GM12892 (cell line): Measurements from ENCODE around the gene LY6G6C.
"Not testable (repeated sequence)": the region's sequence is repeated elsewhere in the genome, so short reads cannot be mapped to it uniquely, and the experiment has no call there.

Source experiments
- DNase-seq: peaks from one replicate; pipeline ENCODE4 v3.0.0; 2011; ENCODE audit not compliant: insufficient read length
- FAIRE-seq: peaks from 2 replicates; lab custom pipeline; 2011; peaks lifted over from hg19 to GRCh38; lab: Jason Lieb, UNC
- POLR2A ChIP-seq: IDR thresholded peaks from 2 replicates; pipeline ENCODE4 v1.6.1; 2011; ENCODE audit warnings: low read depth, low read length, control low read depth
- POLR2AphosphoS5 ChIP-seq: IDR thresholded peaks from 2 replicates; pipeline ENCODE4 v1.6.1; 2011; ENCODE audit warnings: low read depth, low read length, control low read depth
- TAF1 ChIP-seq: IDR thresholded peaks from 2 replicates; pipeline ENCODE4 v1.6.1; 2011; ENCODE audit warnings: low read depth, mild to moderate bottlenecking, control low read depth, low read length, borderline replicate concordance

The LY6G6C gene

DNA sequence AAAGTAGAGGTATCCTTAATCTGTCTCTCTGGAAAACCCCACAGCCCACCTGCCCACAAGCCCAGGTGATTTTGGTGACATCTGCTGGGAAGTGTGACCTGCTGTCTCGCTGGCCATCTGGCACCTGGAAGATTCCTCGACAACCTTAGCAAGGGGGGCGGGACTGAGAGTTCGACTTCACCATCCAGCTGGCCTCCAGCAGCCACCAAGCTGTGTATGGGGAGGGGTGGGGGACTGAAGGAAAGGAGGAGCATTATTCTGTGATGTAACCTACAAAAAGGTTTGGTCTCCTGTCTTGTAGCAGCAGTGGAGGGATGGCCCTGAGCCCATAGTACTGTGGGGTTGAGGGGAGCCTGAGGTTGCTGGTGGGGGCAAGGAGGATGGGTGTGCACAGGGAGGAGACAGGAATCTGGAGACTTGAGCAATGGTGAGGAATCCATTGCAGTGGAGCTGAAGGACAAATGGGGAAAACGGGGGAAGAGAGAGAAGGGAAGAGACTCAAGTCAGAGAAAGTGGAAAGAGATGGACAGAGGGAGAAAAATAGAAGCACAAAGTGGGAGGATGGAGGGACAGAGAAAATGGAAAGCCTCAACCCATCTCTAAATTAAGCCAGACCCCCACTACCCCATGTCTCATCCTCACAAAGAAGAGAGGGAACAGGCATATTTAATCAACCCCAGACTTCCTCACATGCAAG is 10.9 kb downstream of the LY6G6C start:
- no peak for DNase-seq

GRCh38 chr6:31709157-31709556 is 12.4 kb downstream of the LY6G6C start:
- not testable (repeated sequence) for FAIRE-seq, DNase-seq

More for the DNA sequence above, 10.9 kb downstream of the LY6G6C start:
- no peak for TF ChIP-seq TAF1
- no peak for TF ChIP-seq POLR2AphosphoS5
- TF ChIP-seq POLR2A = no peak
- no peak for FAIRE-seq

- FAIRE-seq (no peak), DNase-seq (no peak)
Observed at GRCh38 chr6:31708224-31708623, 13.3 kb downstream of the LY6G6C start.

GRCh38 chr6:31707701-31708100 is 13.8 kb downstream of the LY6G6C start:
- no peak for FAIRE-seq
- TF ChIP-seq POLR2A (no peak), POLR2AphosphoS5 (no peak), TAF1 (no peak)
- no peak for DNase-seq

More at GRCh38 chr6:31708224-31708623, 13.3 kb downstream of the LY6G6C start:
- TF ChIP-seq POLR2AphosphoS5 = no peak

- TF ChIP-seq POLR2AphosphoS5 (no peak), TAF1 (no peak), POLR2A (no peak)
- no peak for FAIRE-seq
- no peak for DNase-seq
Observed at GRCh38 chr6:31706599-31706998, 14.9 kb downstream of the LY6G6C start, which contains the start of gene LY6G6F. Gene LY6G6F (plus strand): TSS chr6:31706866. CDS start chr6:31706907, 41 bp downstream.

DNA sequence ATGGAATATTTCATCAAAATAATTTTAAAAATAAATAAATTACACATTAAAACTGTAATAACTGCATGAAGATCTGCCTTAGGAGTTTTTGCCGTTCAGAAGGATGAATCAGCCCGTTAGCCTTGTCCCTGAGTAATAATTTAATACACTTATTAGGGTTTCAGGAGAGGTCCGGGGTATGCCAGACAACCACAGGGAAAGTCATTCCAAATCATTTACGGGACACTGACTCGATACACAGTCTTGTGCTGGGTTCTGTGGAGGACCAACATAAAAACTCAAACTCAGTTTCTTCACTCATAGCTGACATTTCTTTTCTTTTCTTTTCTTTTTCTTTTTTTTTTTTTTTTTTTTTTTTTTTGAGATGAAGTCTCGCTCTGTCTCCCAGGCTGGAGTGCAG is 15.6 kb downstream of the LY6G6C start:
- no peak for FAIRE-seq

DNA sequence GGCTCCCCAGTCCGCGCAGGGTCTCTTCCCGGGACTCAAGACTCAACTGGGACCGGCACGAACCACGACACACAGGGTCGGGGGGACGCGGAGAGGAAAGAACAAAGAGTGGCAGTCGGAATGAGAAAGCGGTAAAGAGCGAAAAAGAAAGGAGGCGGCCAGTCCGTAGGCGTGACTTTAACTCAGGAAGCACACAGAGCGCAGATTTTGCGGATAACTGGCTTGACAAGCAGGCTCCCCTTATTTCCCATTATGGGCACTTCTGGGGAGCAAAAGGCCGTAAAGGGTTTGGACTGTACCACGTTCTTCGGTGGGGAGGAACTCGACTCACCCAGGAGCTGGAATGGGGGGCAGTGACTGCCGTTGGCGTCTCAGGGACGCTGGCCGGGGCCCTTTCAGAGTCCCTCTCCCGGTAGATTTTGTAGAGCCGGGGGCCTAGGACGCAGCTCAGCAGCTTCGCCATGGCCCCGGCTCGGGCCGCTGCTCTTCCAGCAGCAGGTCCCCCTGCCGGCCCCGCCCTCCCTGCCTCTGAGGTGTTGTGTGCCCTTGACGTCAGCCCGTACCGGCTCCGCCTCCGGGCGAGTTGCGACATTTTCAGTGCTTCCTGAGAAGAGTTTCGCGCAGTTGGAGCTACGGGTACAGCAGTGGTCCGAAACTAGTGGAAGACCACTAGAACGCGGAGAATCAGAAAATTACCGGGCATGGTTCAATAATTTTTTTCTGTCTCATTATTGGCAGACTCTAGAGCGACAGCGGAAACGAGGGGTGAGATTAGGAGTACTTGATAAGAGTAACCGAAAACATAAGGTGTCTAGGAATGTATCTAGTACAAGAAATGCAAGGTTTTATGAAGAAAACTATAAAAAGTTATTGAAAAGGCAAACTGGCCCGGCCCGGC is 18.5 kb downstream of the LY6G6C start, which contains the start of gene ABHD16A:
TSS of gene ABHD16A (minus strand) at position 506 of the 898 bp plus-strand sequence. CDS start at position 463, 43 bp downstream.
- DNase-seq (peak; percentile 98), FAIRE-seq (peak; percentile 100)
- peak; percentile 39; the same call in 1 of the 2 replicates for TF ChIP-seq TAF1
- TF ChIP-seq POLR2AphosphoS5 = peak; percentile 60
- TF ChIP-seq POLR2A = peak; percentile 72

More for the DNA sequence above, 15.6 kb downstream of the LY6G6C start:
- TF ChIP-seq POLR2A (no peak), TAF1 (no peak)
- DNase-seq = no peak

DNA sequence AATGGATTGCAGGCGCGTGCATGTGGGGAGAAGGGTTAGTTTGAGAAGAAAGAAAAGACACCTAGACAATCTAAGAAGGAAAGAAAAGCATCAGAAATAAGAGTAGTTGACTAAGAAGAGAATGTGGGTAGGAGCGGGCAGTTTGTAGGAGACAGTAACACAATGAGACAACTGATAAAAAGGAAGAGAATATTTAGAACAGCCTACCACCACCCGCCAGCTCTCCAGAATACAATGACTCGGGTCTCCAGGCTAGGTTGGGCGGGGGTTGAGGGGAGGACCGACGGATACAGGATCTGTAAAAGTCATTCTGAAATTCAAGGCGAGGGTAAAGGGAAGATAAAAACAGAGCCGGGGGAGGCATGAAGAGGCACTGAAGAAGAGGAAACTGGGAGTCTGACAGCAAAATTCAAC is 19.1 kb downstream of the LY6G6C start:
- TF ChIP-seq POLR2AphosphoS5 = no peak
- no peak for TF ChIP-seq TAF1
- TF ChIP-seq POLR2A = no peak
- FAIRE-seq (no peak), DNase-seq (no peak)

DNA sequence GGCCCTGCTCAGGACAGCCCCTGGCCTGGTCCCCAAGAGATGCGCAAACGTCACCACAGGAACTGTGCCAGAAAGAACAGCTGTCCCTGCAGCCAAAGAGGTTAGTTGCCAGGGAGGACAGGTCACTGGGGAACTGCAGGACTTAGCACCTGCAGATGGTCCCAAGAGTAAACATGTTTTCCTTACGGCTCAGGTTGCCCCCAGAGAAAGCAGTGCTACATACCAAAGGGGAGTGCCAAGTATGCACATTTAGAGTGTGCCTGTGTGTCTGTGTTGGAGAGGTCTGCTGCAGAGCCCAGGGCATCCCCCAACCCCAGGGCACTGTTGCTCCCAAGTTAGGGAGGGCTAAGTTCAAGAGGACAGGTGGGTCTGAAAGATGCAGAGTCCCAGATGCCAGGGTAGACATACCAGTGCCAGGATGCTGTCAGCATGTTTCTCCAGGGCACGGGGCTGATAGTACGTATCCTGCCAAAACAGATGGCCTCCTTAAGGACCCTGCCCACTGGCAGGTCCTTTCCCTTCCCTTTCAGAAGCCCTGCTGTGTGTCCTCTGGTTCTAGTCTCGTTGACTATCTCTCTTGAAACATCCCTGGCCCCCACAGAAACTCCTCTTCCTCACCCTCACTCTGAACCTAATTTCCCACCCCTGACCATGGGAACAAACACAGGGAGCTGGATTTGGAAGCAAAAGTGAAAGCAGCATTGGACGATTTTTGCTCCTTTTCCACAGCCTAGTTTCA is 19.7 kb downstream of the LY6G6C start:
- TF ChIP-seq POLR2A (no peak), POLR2AphosphoS5 (no peak), TAF1 (no peak)
- FAIRE-seq (no peak), DNase-seq (no peak)

GRCh38 chr6:31700740-31701401 is 20.7 kb downstream of the LY6G6C start:
- no peak for TF ChIP-seq POLR2A
- no peak for TF ChIP-seq TAF1
- no peak for FAIRE-seq
- no peak for DNase-seq

DNA sequence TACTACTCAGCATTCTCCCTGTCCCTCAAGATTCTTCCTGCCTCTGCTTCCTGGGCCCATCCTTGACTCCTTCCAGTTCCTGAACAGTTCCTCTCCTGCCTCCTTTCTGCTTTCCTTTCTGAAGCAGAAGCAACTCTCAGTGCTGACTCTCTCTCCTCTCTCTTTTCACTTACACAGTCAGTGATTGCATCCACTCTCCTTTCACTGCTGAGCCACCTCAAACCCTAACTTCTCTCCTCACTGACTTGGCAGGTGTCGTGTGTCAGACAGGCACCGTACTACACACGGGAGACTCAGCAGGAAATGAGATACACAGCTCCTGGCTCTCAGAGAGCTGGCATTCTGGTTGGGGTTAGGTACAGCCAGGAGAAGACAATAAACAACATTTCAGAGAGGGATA is 24.0 kb downstream of the LY6G6C start:
- TF ChIP-seq POLR2A = no peak
- TF ChIP-seq POLR2AphosphoS5 = no peak
- no peak for TF ChIP-seq TAF1
- FAIRE-seq = peak; percentile 42
- no peak for DNase-seq
